Iris pigment epithelial cell (primary cell): ENCODE measurements around the gene CDC42.
"Not testable (repeated sequence)": the region's sequence is repeated elsewhere in the genome, so short reads cannot be mapped to it uniquely, and the experiment has no call there.

Source experiments
- DNase-seq: peaks from one replicate; pipeline ENCODE4 v3.0.0-alpha.2; 2011; ENCODE audit warnings: low read depth

Gene CDC42

GRCh38 chr1:22052115-22053016 lies at the start of gene CDC42:
TSS of gene CDC42 (plus strand) at chr1:22052709. CDS start at chr1:22078479, 25,770 bp downstream.
- DNase-seq: peak; percentile 96

- not testable (repeated sequence) for DNase-seq
These were observed 49.6 kb upstream of the CDC42 start for GRCh38 chr1:22002875-22003274.

- not testable (repeated sequence) for DNase-seq
These were observed 48.5 kb upstream of the CDC42 start for GRCh38 chr1:22003959-22004358.

GRCh38 chr1:22005261-22006149 lies 47.0 kb upstream of the CDC42 start:
- DNase-seq: peak; percentile 42

- DNase-seq: not testable (repeated sequence)
These were observed 45.8 kb upstream of the CDC42 start for GRCh38 chr1:22006736-22007135.

GRCh38 chr1:22007262-22007661 lies 45.2 kb upstream of the CDC42 start:
- not testable (repeated sequence) for DNase-seq

GRCh38 chr1:22009566-22009965 lies 42.9 kb upstream of the CDC42 start:
- not testable (repeated sequence) for DNase-seq

- not testable (repeated sequence) for DNase-seq
These were observed 39.8 kb upstream of the CDC42 start for GRCh38 chr1:22012752-22013151.

GRCh38 chr1:22014575-22015206 lies 37.8 kb upstream of the CDC42 start:
- DNase-seq: not testable (repeated sequence)

- peak; percentile 91 for DNase-seq
These were observed 33.6 kb upstream of the CDC42 start for GRCh38 chr1:22018583-22019559.

- DNase-seq: no peak
These were observed 31.4 kb upstream of the CDC42 start for GRCh38 chr1:22021061-22021460.

GRCh38 chr1:22024485-22025367 lies 27.8 kb upstream of the CDC42 start:
- DNase-seq: peak; percentile 87

- DNase-seq: peak; percentile 93
These were observed 26.9 kb upstream of the CDC42 start for GRCh38 chr1:22025368-22026155.

GRCh38 chr1:22026924-22027289 lies 25.6 kb upstream of the CDC42 start:
- DNase-seq: no peak

- no peak for DNase-seq
These were observed 22.5 kb upstream of the CDC42 start for GRCh38 chr1:22030057-22030456.

GRCh38 chr1:22030473-22030872 lies 22.0 kb upstream of the CDC42 start:
- DNase-seq: no peak

- DNase-seq: no peak
These were observed 21.1 kb upstream of the CDC42 start for GRCh38 chr1:22031214-22031962.

GRCh38 chr1:22034834-22035233 lies 17.7 kb upstream of the CDC42 start:
- DNase-seq: not testable (repeated sequence)
